Keratinocyte (primary cell): Measurements from ENCODE around the gene LARP4. TPM values are rescaled to one million over a fixed set of nuclear protein-coding genes. Genes with fewer than 3 reads are reported as not detected.

Experiments
- DNase-seq: peaks from one replicate; pipeline ENCODE4 v3.0.0-alpha.2; 2011; ENCODE audit warnings: low read depth, missing footprints, low spot score
- FAIRE-seq: peaks from 2 replicates; lab custom pipeline; 2011; peaks lifted over from hg19 to GRCh38; lab: Jason Lieb, UNC
- H2AFZ ChIP-seq: 2 replicates; pipeline ENCODE4 v1.6.0; 2012; ENCODE audit warnings: low read length, control low read depth, inconsistent platforms; ENCODE audit not compliant: control insufficient read depth
- H3K27ac ChIP-seq: 2 replicates; pipeline ENCODE4 v1.5.1; 2011; ENCODE audit warnings: low read length; ENCODE audit not compliant: control insufficient read depth, insufficient read depth
- H3K27me3 ChIP-seq: 3 replicates; pipeline ENCODE4 v1.6.0; 2011; ENCODE audit warnings: low read length; ENCODE audit not compliant: control insufficient read depth, insufficient read depth; ENCODE audit errors: extremely low read depth
- H3K36me3 ChIP-seq, 2 experiments: 2 replicates in 1 of 2; 3 replicates in 1 of 2; pipeline ENCODE4 v1.5.1; 2011; ENCODE audit warnings: low read length in 2 of 2, mild to moderate bottlenecking in 1 of 2; ENCODE audit not compliant: control insufficient read depth in 2 of 2, insufficient read depth in 2 of 2; ENCODE audit errors: extremely low read depth in 1 of 2
- H3K4me1 ChIP-seq: 3 replicates; pipeline ENCODE4 v1.5.1; 2011; ENCODE audit warnings: low read length; ENCODE audit not compliant: control insufficient read depth, insufficient read depth; ENCODE audit errors: extremely low read depth
- H3K4me2 ChIP-seq: 3 replicates; pipeline ENCODE4 v1.6.0; 2011; ENCODE audit warnings: low read depth, low read length; ENCODE audit not compliant: control insufficient read depth, insufficient read depth; ENCODE audit errors: extremely low read depth
- H3K4me3 ChIP-seq, 3 experiments: fragments of 200-600 bp in 1 of 3; sonication (generic) in 1 of 3; 2 replicates in 2 of 3; 3 replicates in 1 of 3; pipeline ENCODE4 v1.5.1; 2011 to 2016; ENCODE audit warnings: low read length in 3 of 3, mild to moderate bottlenecking in 3 of 3, control low read depth in 2 of 3, inconsistent platforms in 1 of 3, low read depth in 1 of 3, mixed read lengths in 1 of 3, mixed run types in 1 of 3, moderate library complexity in 1 of 3; ENCODE audit not compliant: control insufficient read depth in 2 of 3, insufficient read depth in 2 of 3; ENCODE audit errors: extremely low read depth in 1 of 3
- H3K79me2 ChIP-seq: 2 replicates; pipeline ENCODE4 v1.6.0; 2012; ENCODE audit warnings: low read length; ENCODE audit not compliant: control insufficient read depth, insufficient read depth
- H3K9ac ChIP-seq: 3 replicates; pipeline ENCODE4 v1.6.0; 2011; ENCODE audit warnings: low read length; ENCODE audit not compliant: control insufficient read depth, insufficient read depth; ENCODE audit errors: extremely low read depth
- H3K9me1 ChIP-seq: 3 replicates; pipeline ENCODE4 v1.6.0; 2011; ENCODE audit warnings: low read length; ENCODE audit not compliant: control insufficient read depth, insufficient read depth; ENCODE audit errors: extremely low read depth
- H3K9me3 ChIP-seq: 2 replicates; pipeline ENCODE4 v1.5.1; 2012; ENCODE audit warnings: low read depth, low read length; ENCODE audit not compliant: control insufficient read depth
- H4K20me1 ChIP-seq: 3 replicates; pipeline ENCODE4 v1.6.0; 2011; ENCODE audit warnings: low read length; ENCODE audit not compliant: control insufficient read depth, insufficient read depth; ENCODE audit errors: extremely low read depth
- CTCF ChIP-seq, 3 experiments: IDR thresholded peaks in 1 of 3; conservative IDR thresholded peaks in 1 of 3; optimal IDR thresholded peaks in 1 of 3; 2 replicates in 2 of 3; 3 replicates in 1 of 3; pipeline versions ENCODE3 to v1.5.1; 2011; ENCODE audit warnings: low read length in 3 of 3, mild to moderate bottlenecking in 3 of 3, moderate library complexity in 2 of 3, control low read depth in 1 of 3, inconsistent platforms in 1 of 3; ENCODE audit not compliant: insufficient read depth in 2 of 3; ENCODE audit errors: extremely low read depth in 1 of 3
- EZH2 ChIP-seq: IDR thresholded peaks from one replicate; pipeline ENCODE4 v1.6.1; 2012; ENCODE audit warnings: inconsistent platforms, mild to moderate bottlenecking, low read length, moderate library complexity
- dilution Hi-C: fragments of 300-500 bp; cut with MboI; formaldehyde crosslinking; loops from one replicate; pipeline ENCODE4 v1.7.0; 2020; ENCODE audit warnings: low sequenced_read_pairs; ENCODE audit not compliant: extremely low pct_ligation_motif_present
- polyA plus RNA-seq, 5 experiments: library from polyadenylated mRNA; depleted of rRNA in 3 of 5; stranded (reverse) in 3 of 5; stranded (forward) in 1 of 5; unstranded in 1 of 5; fragments of >200 nt; gene quantifications; 1 replicate in 1 of 5; 2 replicates in 3 of 5; 3 replicates in 1 of 5; pipeline versions ENCODE4 v1.2.1 to v1.2.3, GENCODE V29; 2011 to 2012; ENCODE audit warnings: missing spikeins in 2 of 5, low read depth in 1 of 5, low replicate concordance in 1 of 5

Gene LARP4
- polyA plus RNA-seq, 1 donor (not counting 4 experiments of a cell fraction or from before 2014, with no cell fraction given) = 33.2 TPM

- dilution Hi-C loops = no loop called here
- TF ChIP-seq EZH2 (no peak), CTCF (optimal IDR thresholded peaks at IDR 0.05 in 1 of 3, IDR thresholded peaks at IDR 0.05 in 1 of 3, conservative IDR thresholded peaks at IDR 0.05 in 1 of 3; ENCODE audit: extremely low read depth in 1 of 3, insufficient read depth in 2 of 3, low read length in 3 of 3) (no peak)
- no peak overlapping the region for H3K27ac ChIP-seq
- H3K9me1 ChIP-seq = no peaks in the 10 kb centered on the region
- H3K4me1 ChIP-seq = peaks cover 8% of the 10 kb centered on the region
- no peak overlapping the region for H3K9ac ChIP-seq
- no peak overlapping the region for H2AFZ ChIP-seq
- no peaks in the 10 kb centered on the region for H4K20me1 ChIP-seq
- H3K27me3 ChIP-seq = no peaks in the 10 kb centered on the region
- DNase-seq (no peak), FAIRE-seq (no peak)
- H3K36me3 ChIP-seq = peaks cover 7 to 19% of the 10 kb centered on the region in 2 experiments
- H3K4me2 ChIP-seq = no peak overlapping the region
- peaks cover 84% of the 10 kb centered on the region for H3K79me2 ChIP-seq
- H3K4me3 ChIP-seq = no peak overlapping the region
- H3K9me3 ChIP-seq = no peaks in the 10 kb centered on the region
Measured at GRCh38 chr12:50525422-50525821, 124.7 kb downstream of the LARP4 start.

GRCh38 chr12:50527359-50527726 lies 126.7 kb downstream of the LARP4 start:
- H2AFZ ChIP-seq = no peak overlapping the region
- TF ChIP-seq CTCF (optimal IDR thresholded peaks at IDR 0.05 in 1 of 3, IDR thresholded peaks at IDR 0.05 in 1 of 3, conservative IDR thresholded peaks at IDR 0.05 in 1 of 3; ENCODE audit: extremely low read depth in 1 of 3, insufficient read depth in 2 of 3, low read length in 3 of 3) = no peak
- TF ChIP-seq EZH2 = no peak
- H3K9ac ChIP-seq = no peak overlapping the region
- H4K20me1 ChIP-seq = no peaks in the 10 kb centered on the region
- H3K36me3 ChIP-seq = peaks cover 10 to 22% of the 10 kb centered on the region in 2 experiments
- no peak overlapping the region for H3K4me3 ChIP-seq
- H3K27ac ChIP-seq = no peak overlapping the region
- H3K9me3 ChIP-seq = peaks cover 2% of the 10 kb centered on the region
- dilution Hi-C loops = no loop called here
- H3K9me1 ChIP-seq = no peaks in the 10 kb centered on the region
- H3K4me1 ChIP-seq = peaks cover 17% of the 10 kb centered on the region
- no peak for FAIRE-seq
- DNase-seq = no peak
- no peak overlapping the region for H3K4me2 ChIP-seq
- H3K27me3 ChIP-seq = no peaks in the 10 kb centered on the region
- peaks cover 73% of the 10 kb centered on the region for H3K79me2 ChIP-seq
